GM12873 (cell line): ENCODE data around the gene TCFL5.
A peak's percentile ranks its signal among the peaks of the same experiment; 100 is the strongest.

ENCODE experiments used
- TF ChIP-seq, protein P1 (sequence below): IDR thresholded peaks from 2 replicates; pipeline ENCODE4 v1.5.1; 2012; ENCODE audit warnings: low read depth, mild to moderate bottlenecking, moderate library complexity, low read length, control low read depth; ENCODE audit not compliant: insufficient read depth; ENCODE audit errors: missing control alignments

TCFL5 gene

GRCh38 chr20:62899633-62900051 is 38.0 kb upstream of the TCFL5 start:
- TF ChIP-seq, protein P1, sequence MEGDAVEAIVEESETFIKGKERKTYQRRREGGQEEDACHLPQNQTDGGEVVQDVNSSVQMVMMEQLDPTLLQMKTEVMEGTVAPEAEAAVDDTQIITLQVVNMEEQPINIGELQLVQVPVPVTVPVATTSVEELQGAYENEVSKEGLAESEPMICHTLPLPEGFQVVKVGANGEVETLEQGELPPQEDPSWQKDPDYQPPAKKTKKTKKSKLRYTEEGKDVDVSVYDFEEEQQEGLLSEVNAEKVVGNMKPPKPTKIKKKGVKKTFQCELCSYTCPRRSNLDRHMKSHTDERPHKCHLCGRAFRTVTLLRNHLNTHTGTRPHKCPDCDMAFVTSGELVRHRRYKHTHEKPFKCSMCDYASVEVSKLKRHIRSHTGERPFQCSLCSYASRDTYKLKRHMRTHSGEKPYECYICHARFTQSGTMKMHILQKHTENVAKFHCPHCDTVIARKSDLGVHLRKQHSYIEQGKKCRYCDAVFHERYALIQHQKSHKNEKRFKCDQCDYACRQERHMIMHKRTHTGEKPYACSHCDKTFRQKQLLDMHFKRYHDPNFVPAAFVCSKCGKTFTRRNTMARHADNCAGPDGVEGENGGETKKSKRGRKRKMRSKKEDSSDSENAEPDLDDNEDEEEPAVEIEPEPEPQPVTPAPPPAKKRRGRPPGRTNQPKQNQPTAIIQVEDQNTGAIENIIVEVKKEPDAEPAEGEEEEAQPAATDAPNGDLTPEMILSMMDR = peak; percentile 26

GRCh38 chr20:62898970-62899632 is 37.5 kb upstream of the TCFL5 start:
- TF ChIP-seq, protein P1 = no peak

DNA sequence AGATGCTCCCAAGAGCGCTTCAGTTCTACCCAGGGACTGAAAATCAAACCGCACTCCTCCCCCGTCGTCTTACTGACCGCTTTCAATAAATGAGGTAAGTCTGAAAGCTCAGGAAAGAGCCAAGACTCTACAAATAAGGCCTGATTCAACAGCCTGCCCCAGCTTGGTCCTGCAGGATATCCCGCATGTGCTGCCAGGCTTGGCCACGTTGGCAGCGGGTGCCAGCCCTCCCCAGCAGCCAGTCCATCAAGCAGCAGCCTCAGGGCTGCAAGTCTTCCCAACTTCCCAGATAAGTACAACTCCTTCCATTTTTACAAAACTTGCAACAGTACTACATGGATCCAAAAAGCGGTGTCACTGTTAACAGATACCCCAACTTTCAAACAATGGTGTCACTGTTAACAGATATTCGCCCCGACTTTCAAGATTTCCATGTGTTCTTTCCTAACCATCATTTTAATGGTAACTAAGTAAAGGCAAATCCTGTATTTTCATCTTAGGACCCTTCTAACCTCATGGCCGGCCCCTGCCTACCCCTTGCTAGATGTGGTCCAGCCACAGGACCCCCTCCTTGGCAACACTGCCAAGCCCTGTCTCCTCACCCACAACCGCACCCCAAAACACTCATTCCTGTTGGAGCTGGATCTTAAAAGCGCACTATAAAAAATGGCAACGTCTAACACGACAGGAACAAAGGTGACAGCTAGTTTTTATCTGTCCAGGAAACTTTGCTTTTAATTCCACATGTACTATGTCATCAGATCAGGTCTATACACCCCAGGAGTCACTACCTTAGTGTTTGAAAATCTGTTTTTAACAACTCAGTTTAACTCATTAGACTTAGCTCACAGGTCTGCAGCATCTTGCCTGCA is 36.7 kb upstream of the TCFL5 start:
- TF ChIP-seq, protein P1 = no peak

DNA sequence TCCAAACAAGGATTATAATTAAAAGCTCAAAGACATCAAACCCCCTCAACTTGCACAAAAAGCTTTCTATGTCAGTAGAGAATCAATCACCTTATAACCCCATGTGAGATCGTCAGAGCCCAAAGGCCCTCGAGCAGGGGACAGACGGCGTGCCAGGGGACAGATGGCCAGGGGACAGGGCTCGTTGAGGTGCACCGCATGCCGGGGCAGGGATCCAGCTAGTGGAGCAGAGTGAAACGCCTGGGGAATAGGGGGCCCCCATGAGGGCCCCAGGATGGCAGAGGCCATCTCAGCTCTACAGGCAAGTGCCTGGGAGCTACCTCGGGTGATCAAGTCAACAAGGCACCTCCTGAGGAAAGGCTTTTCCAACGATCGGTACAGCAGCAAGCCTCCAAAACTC is 36.0 kb upstream of the TCFL5 start:
- TF ChIP-seq, protein P1 = no peak

GRCh38 chr20:62896526-62896925 is 34.9 kb upstream of the TCFL5 start:
- TF ChIP-seq, protein P1 = no peak

GRCh38 chr20:62895539-62895938 is 33.9 kb upstream of the TCFL5 start:
- TF ChIP-seq, protein P1 = no peak

DNA sequence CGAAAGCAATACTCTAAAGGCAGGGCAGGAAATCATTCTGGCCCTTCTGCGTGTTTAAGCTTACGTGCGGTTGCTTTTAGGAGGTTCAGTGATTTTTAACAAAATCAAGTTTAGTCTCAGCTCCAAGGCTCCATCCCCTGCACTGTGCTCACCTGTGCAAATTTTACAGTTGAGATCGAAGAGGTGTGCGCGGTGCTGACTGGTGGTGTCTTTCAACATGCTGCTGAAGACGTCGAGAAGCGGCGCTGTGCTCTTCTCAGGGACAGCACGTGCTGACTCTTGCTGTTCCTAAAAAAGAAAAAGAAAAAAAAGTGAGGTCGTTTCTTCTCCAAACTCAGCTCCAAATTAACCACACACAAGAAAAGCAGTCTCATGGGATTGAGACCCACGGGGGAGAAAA is 32.6 kb upstream of the TCFL5 start:
- TF ChIP-seq, protein P1 = no peak
